HCT116 (cell line): ENCODE results near the gene SIVA1. TPM values are rescaled to one million over a fixed set of nuclear protein-coding genes. Genes with fewer than 3 reads are reported as not detected.
A peak's percentile ranks its signal among the peaks of the same experiment; 100 is the strongest.

Experiments
- ATAC-seq: fragments of 200-7000 bp; cut with Tn5 transposase; 2 replicates; pipeline ENCODE4 v1.9.1; 2020; ENCODE audit warnings: mild to moderate bottlenecking, moderate library complexity
- BruUV-seq: library from RNA; stranded (reverse); fragments of 400-500 nt; replicated peaks from 2 replicates; lab custom pipeline; 2021; lab: Mats Ljungman, UMichigan
- CTCF ChIA-PET: fragments of 300-600 bp; sonication (Branson Sonifier 250); formaldehyde crosslinking; loops from one replicate; lab custom pipeline; 2021; ENCODE audit warnings: antibody characterized with exemption; lab: Charles Lee
- POLR2A ChIA-PET: fragments of 300-600, 350-600 bp; sonication (Branson Sonifier 250); formaldehyde crosslinking; loops from one replicate; lab custom pipeline; 2021; ENCODE audit warnings: antibody characterized with exemption; lab: Charles Lee
- RAD21 ChIA-PET, 2 experiments: fragments of 300-600 bp; sonication (Branson Sonifier 250); formaldehyde crosslinking; loops; one replicate each; lab custom pipeline; 2023; ENCODE audit warnings: low total read pairs in 2 of 2; ENCODE audit not compliant: uncharacterized antibody in 2 of 2, unreplicated experiment in 2 of 2, low non-redundant PET in 1 of 2; lab: Charles Lee
- DNase-seq: peaks from one replicate; pipeline ENCODE4 v3.0.0-alpha.2; 2010; ENCODE audit warnings: low read depth, low spot score
- H2AFZ ChIP-seq: fragments of 200-600 bp; shearing (Covaris generic), sonication (generic); 2 replicates; pipeline ENCODE4 v1.6.1; 2017; ENCODE audit warnings: low read depth, mixed run types, mixed read lengths, antibody characterized with exemption, low read length; ENCODE audit not compliant: poor library complexity, severe bottlenecking
- H3K27ac ChIP-seq: 2 replicates; pipeline ENCODE4 v1.5.1; 2012; ENCODE audit warnings: low read depth, low read length
- H3K27me3 ChIP-seq: fragments of 200-600 bp; sonication (generic); 2 replicates; pipeline ENCODE4 v1.6.1; 2016; ENCODE audit warnings: mixed run types, low read length, mixed read lengths; ENCODE audit not compliant: insufficient read depth
- H3K36me3 ChIP-seq, 2 experiments: fragments of 200-500 bp in 1 of 2; fragments of 200-600 bp in 1 of 2; sonication (Bioruptor generic) in 1 of 2; sonication (generic) in 1 of 2; 2 replicates each; pipeline versions ENCODE4 v1.5.1 to v1.6.1; 2014 to 2016; ENCODE audit warnings: low read length in 2 of 2, inconsistent platforms in 1 of 2, mixed read lengths in 1 of 2, mixed run types in 1 of 2; ENCODE audit not compliant: insufficient read depth in 2 of 2, control insufficient read depth in 1 of 2
- H3K4me1 ChIP-seq, 2 experiments: fragments of 200-600 bp in 1 of 2; sonication (generic) in 1 of 2; 2 replicates each; pipeline versions ENCODE4 v1.5.1 to v1.6.1; 2012 to 2017; ENCODE audit warnings: low read length in 2 of 2, inconsistent platforms in 1 of 2, mild to moderate bottlenecking in 1 of 2, mixed read lengths in 1 of 2, mixed run types in 1 of 2, moderate library complexity in 1 of 2; ENCODE audit not compliant: insufficient read depth in 2 of 2, control insufficient read depth in 1 of 2
- H3K4me2 ChIP-seq: fragments of 200-600 bp; sonication (generic); 2 replicates; pipeline ENCODE4 v1.6.1; 2017; ENCODE audit warnings: mixed run types, low read length, mixed read lengths
- H3K4me3 ChIP-seq, 2 experiments: fragments of 200-600 bp in 1 of 2; sonication (generic) in 1 of 2; replicated peaks in 1 of 2; 2 replicates each; pipeline ENCODE4 v1.5.1; 2011 to 2016; ENCODE audit warnings: low read length in 2 of 2, control low read depth in 1 of 2, low read depth in 1 of 2, mild to moderate bottlenecking in 1 of 2, mixed read lengths in 1 of 2, mixed run types in 1 of 2
- H3K79me2 ChIP-seq: fragments of 200-600 bp; sonication (generic); 2 replicates; pipeline ENCODE4 v1.6.1; 2017; ENCODE audit warnings: mild to moderate bottlenecking, mixed run types, low read length, moderate library complexity, mixed read lengths; ENCODE audit not compliant: insufficient read depth
- H3K9ac ChIP-seq: fragments of 200-600 bp; sonication (generic); 2 replicates; pipeline ENCODE4 v1.6.1; 2016; ENCODE audit warnings: low read length, mixed read lengths
- H3K9me2 ChIP-seq: fragments of 200-600 bp; sonication (generic), shearing (Covaris generic); 2 replicates; pipeline ENCODE4 v1.6.1; 2017; ENCODE audit warnings: mixed run types, mild to moderate bottlenecking, moderate library complexity; ENCODE audit not compliant: insufficient read depth
- H3K9me3 ChIP-seq, 2 experiments: fragments of 200-500 bp in 1 of 2; fragments of 200-600 bp in 1 of 2; sonication (Bioruptor generic) in 1 of 2; sonication (generic) in 1 of 2; 2 replicates each; pipeline ENCODE4 v1.6.1; 2014 to 2017; ENCODE audit warnings: low read length in 2 of 2, mixed read lengths in 2 of 2, inconsistent platforms in 1 of 2, low read depth in 1 of 2, mild to moderate bottlenecking in 1 of 2, mixed run types in 1 of 2, moderate library complexity in 1 of 2; ENCODE audit not compliant: control insufficient read depth in 1 of 2, insufficient read depth in 1 of 2
- H4K20me1 ChIP-seq: fragments of 200-600 bp; sonication (generic), shearing (Covaris generic); 2 replicates; pipeline ENCODE4 v1.6.1; 2017; ENCODE audit warnings: mixed run types, mild to moderate bottlenecking, moderate library complexity; ENCODE audit not compliant: insufficient read depth
- CTCF ChIP-seq, 3 experiments: fragments of 200-600 bp in 1 of 3; sonication (generic) in 1 of 3; IDR thresholded peaks in 2 of 3; conservative IDR thresholded peaks in 1 of 3; 2 replicates each; pipeline ENCODE4 v1.5.1; 2012 to 2017; ENCODE audit warnings: low read depth in 2 of 3, low read length in 2 of 3, antibody characterized with exemption in 1 of 3, borderline replicate concordance in 1 of 3, control low read depth in 1 of 3, mild to moderate bottlenecking in 1 of 3, mixed read lengths in 1 of 3, mixed run types in 1 of 3, moderate library complexity in 1 of 3; ENCODE audit not compliant: insufficient read depth in 1 of 3
- EGR1 ChIP-seq: IDR thresholded peaks from 2 replicates; pipeline ENCODE4 v1.6.1; 2012; ENCODE audit warnings: low read depth
- ELF1 ChIP-seq: IDR thresholded peaks from 2 replicates; pipeline ENCODE4 v1.6.1; 2012; ENCODE audit warnings: low read depth, borderline replicate concordance
- EZH2 ChIP-seq: fragments of 200-600 bp; sonication (generic); IDR thresholded peaks from 2 replicates; pipeline ENCODE4 v1.6.1; 2017; ENCODE audit warnings: antibody characterized with exemption, mixed run types
- EZH2phosphoT487 ChIP-seq: fragments of 200-600 bp; IDR thresholded peaks from 2 replicates; pipeline ENCODE4 v1.6.1; 2018; ENCODE audit warnings: antibody characterized with exemption, borderline replicate concordance
- POLR2A ChIP-seq: IDR thresholded peaks from 2 replicates; pipeline ENCODE4 v1.7.0; 2011; ENCODE audit warnings: borderline replicate concordance; ENCODE audit not compliant: insufficient read depth, insufficient read length; ENCODE audit errors: extremely low read depth
- RAD21 ChIP-seq: IDR thresholded peaks from 2 replicates; pipeline ENCODE4 v1.6.1; 2012; ENCODE audit warnings: low read depth, mild to moderate bottlenecking
- SIN3A ChIP-seq: IDR thresholded peaks from 2 replicates; pipeline ENCODE4 v1.6.1; 2012; ENCODE audit warnings: low read depth
- SP1 ChIP-seq: IDR thresholded peaks from 2 replicates; pipeline ENCODE4 v1.6.1; 2012; ENCODE audit warnings: low read depth
- SRF ChIP-seq: IDR thresholded peaks from 2 replicates; pipeline ENCODE4 v1.6.1; 2012; ENCODE audit warnings: low read depth
- YY1 ChIP-seq: IDR thresholded peaks from 2 replicates; pipeline ENCODE4 v1.6.1; 2011; ENCODE audit warnings: low read length, low read depth, moderate library complexity, mild to moderate bottlenecking; ENCODE audit not compliant: insufficient replicate concordance; ENCODE audit errors: extremely low read depth
- ZFX ChIP-seq: fragments of 450-650 bp; IDR thresholded peaks from 2 replicates; pipeline ENCODE4 v1.6.1; 2017
- ZNF274 ChIP-seq: fragments of 200-500 bp; sonication (Bioruptor generic); IDR thresholded peaks from 2 replicates; pipeline ENCODE4 v1.6.1; 2014; ENCODE audit warnings: mild to moderate bottlenecking, low read depth, low read length, inconsistent platforms
- intact Hi-C: fragments of 100-400 bp; cut with micrococcal nuclease; formaldehyde crosslinking; loops from 2 replicates; pipeline ENCODE4 v1.10.0; 2022
- total RNA-seq: library from RNA; stranded (reverse); gene quantifications from one replicate; pipeline ENCODE4 v1.2.1, GENCODE V29; 2021; ENCODE audit not compliant: unreplicated experiment

Gene SIVA1
- total RNA-seq, 1 experiment from 2014 or later, result 141 TPM

GRCh38 chr14:104708606-104709268 is 44.2 kb upstream of the SIVA1 start:
- RAD21 ChIA-PET, result no interaction called here
- H3K9me3 ChIP-seq, result no peaks in the 10 kb centered on the region
- DNase-seq, result no peak
- peak; percentile 78 for ATAC-seq
- POLR2A ChIA-PET, result no interaction called here
- no peak overlapping the region for H3K4me3 ChIP-seq
- no peak overlapping the region for H3K9ac ChIP-seq
- H3K27me3 ChIP-seq, result no peaks in the 10 kb centered on the region
- H3K4me2 ChIP-seq, result no peak overlapping the region
- no TSS peak for BruUV-seq
- peak; percentile 90 for TF ChIP-seq RAD21
- no peak for TF ChIP-seq EGR1
- peak; percentile 90 to 96 (median 94) for TF ChIP-seq CTCF (IDR thresholded peaks at IDR 0.05 in 2 of 3, conservative IDR thresholded peaks at IDR 0.05 in 1 of 3; ENCODE audit: borderline replicate concordance in 1 of 3, insufficient read depth in 1 of 3, low read depth in 2 of 3, low read length in 2 of 3)
- TF ChIP-seq, all 23 proteins: peak for 2
- CTCF ChIA-PET, result interaction anchor here (0.6 to 1.4 kb wide), 5 partner anchors 13 to 60 kb away, joined by 3 to 5 read pairs (median 4); no protein-coding TSS in a partner anchor
- Histone ChIP-seq H3K79me2 (no peaks in the 10 kb centered on the region), H3K27ac (peak overlapping the region; percentile 26; the same call in 1 of the 2 replicates), H2AFZ (no peak overlapping the region), H4K20me1 (no peaks in the 10 kb centered on the region), H3K36me3 (peaks cover 14 to 45% of the 10 kb centered on the region in 2 experiments; a peak in 3 of 4 replicates), H3K4me1 (peaks cover 0 to 10% of the 10 kb centered on the region in 2 experiments; a peak in 2 of 4 replicates), H3K9me2 (no peaks in the 10 kb centered on the region)
- intact Hi-C loops, result loop anchor here (1.0 kb wide), 2 partner anchors 42 to 58 kb away; no protein-coding TSS in a partner anchor

- RAD21 ChIA-PET, result no interaction called here
Measured at GRCh38 chr14:104709387-104710039, 43.4 kb upstream of the SIVA1 start.

More at GRCh38 chr14:104709387-104710039, 43.4 kb upstream of the SIVA1 start:
- no peaks in the 10 kb centered on the region for H3K79me2 ChIP-seq
- no peaks in the 10 kb centered on the region for H3K27me3 ChIP-seq
- no peak overlapping the region for H3K4me3 ChIP-seq
- H4K20me1 ChIP-seq, result no peaks in the 10 kb centered on the region
- no peak overlapping the region for H2AFZ ChIP-seq
- H3K4me2 ChIP-seq, result no peak overlapping the region
- no peaks in the 10 kb centered on the region for H3K9me2 ChIP-seq
- peaks cover 0 to 10% of the 10 kb centered on the region in 2 experiments; a peak in 2 of 4 replicates for H3K4me1 ChIP-seq
- no peak for DNase-seq
- peaks cover 10 to 42% of the 10 kb centered on the region in 2 experiments; a peak in 3 of 4 replicates for H3K36me3 ChIP-seq
- intact Hi-C loops, result no loop called here
- TF ChIP-seq EZH2, result no peak
- TF ChIP-seq SP1, result no peak
- TF ChIP-seq ZFX, result no peak
- no peak for TF ChIP-seq EGR1
- no peak for TF ChIP-seq SIN3A
- no peak for TF ChIP-seq POLR2A
- TF ChIP-seq ELF1, result no peak
- no peak for TF ChIP-seq SRF
- TF ChIP-seq ZNF274, result no peak
- TF ChIP-seq YY1, result no peak
- TF ChIP-seq EZH2phosphoT487, result no peak
- TF ChIP-seq, all 23 proteins: peak for 0
- Histone ChIP-seq H3K27ac (no peak overlapping the region), H3K9ac (no peak overlapping the region), H3K9me3 (no peaks in the 10 kb centered on the region)
- POLR2A ChIA-PET, result no interaction called here
- CTCF ChIA-PET, result interaction anchor here (0.6 to 1.4 kb wide), 5 partner anchors 13 to 59 kb away, joined by 3 to 5 read pairs (median 4); no protein-coding TSS in a partner anchor
- no TSS peak for BruUV-seq
- no peak for ATAC-seq
